HepG2 (cell line): ENCODE measurements around the gene CDX1. TPM values are rescaled to one million over a fixed set of nuclear protein-coding genes. Genes with fewer than 3 reads are reported as not detected.

Experiments
- ATAC-seq: fragments of 200-7000 bp; cut with Tn5 transposase; 3 replicates; pipeline ENCODE4 v1.9.1; 2020; ENCODE audit warnings: mild to moderate bottlenecking, moderate library complexity
- BruUV-seq: library from RNA; stranded (reverse); fragments of 400-500 nt; replicated peaks from 2 replicates; lab custom pipeline; 2021; lab: Mats Ljungman, UMichigan
- CTCF ChIA-PET: fragments of 300-600 bp; formaldehyde crosslinking; extraction: SDS; loops from one replicate; lab custom pipeline; 2021; ENCODE audit warnings: low total read pairs, inconsistent platforms, low intra/inter-chr PET ratio; lab: Yijun Ruan, JAX
- POLR2A ChIA-PET: fragments of 350-600 bp; sonication (Branson Sonifier 250); formaldehyde crosslinking; loops from one replicate; lab custom pipeline; 2020; ENCODE audit warnings: antibody characterized with exemption, inconsistent platforms; lab: Yijun Ruan, JAX
- DNase-seq: peaks from one replicate; pipeline ENCODE4 v3.0.0-alpha.2; 2015; ENCODE audit warnings: low spot score
- FAIRE-seq: peaks from 3 replicates; lab custom pipeline; 2011; peaks lifted over from hg19 to GRCh38; lab: Jason Lieb, UNC
- H2AFZ ChIP-seq: one replicate; pipeline ENCODE4 v1.6.1; 2011; ENCODE audit warnings: low read length, inconsistent platforms
- H3K27ac ChIP-seq: fragments of 300-600 bp; 3 replicates; pipeline ENCODE4 v1.8.0; 2011; ENCODE audit warnings: mixed run types, mild to moderate bottlenecking, mixed read lengths, low read length, inconsistent platforms; ENCODE audit not compliant: insufficient read depth; ENCODE audit errors: extremely low read length
- H3K27me3 ChIP-seq, 2 experiments: fragments of 200-600 bp in 1 of 2; 2 replicates in 1 of 2; 3 replicates in 1 of 2; pipeline versions ENCODE4 v1.6.0 to v1.8.0; 2011; ENCODE audit warnings: low read length in 2 of 2, mild to moderate bottlenecking in 2 of 2, moderate library complexity in 2 of 2, inconsistent platforms in 1 of 2; ENCODE audit not compliant: insufficient read depth in 2 of 2, control insufficient read depth in 1 of 2
- H3K36me3 ChIP-seq, 2 experiments: fragments of 200-600 bp in 1 of 2; replicated peaks in 1 of 2; 2 replicates in 1 of 2; 3 replicates in 1 of 2; pipeline versions ENCODE4 v1.5.1 to v1.8.0; 2011; ENCODE audit warnings: low read length in 2 of 2, inconsistent platforms in 1 of 2; ENCODE audit not compliant: insufficient read depth in 2 of 2, control insufficient read depth in 1 of 2
- H3K4me1 ChIP-seq: 2 replicates; pipeline ENCODE4 v1.5.1; 2012; ENCODE audit warnings: low read length, inconsistent platforms; ENCODE audit not compliant: insufficient read depth
- H3K4me2 ChIP-seq: 2 replicates; pipeline ENCODE4 v1.6.0; 2011; ENCODE audit warnings: low read depth, low read length, inconsistent platforms
- H3K4me3 ChIP-seq, 3 experiments: fragments of 200-600 bp in 1 of 3; sonication (generic), shearing (Covaris generic) in 1 of 3; replicated peaks in 1 of 3; 2 replicates each; pipeline ENCODE4 v1.5.1; 2011 to 2016; ENCODE audit warnings: low read length in 3 of 3, inconsistent platforms in 2 of 3, low read depth in 2 of 3, mild to moderate bottlenecking in 2 of 3, control low read depth in 1 of 3, mixed read lengths in 1 of 3; ENCODE audit not compliant: insufficient read depth in 1 of 3
- H3K79me2 ChIP-seq: one replicate; pipeline ENCODE4 v1.6.1; 2011; ENCODE audit warnings: low read length, inconsistent platforms; ENCODE audit not compliant: insufficient read depth
- H3K9ac ChIP-seq: 2 replicates; pipeline ENCODE4 v1.6.0; 2011; ENCODE audit warnings: mild to moderate bottlenecking, low read depth, low read length, inconsistent platforms; ENCODE audit not compliant: insufficient read depth
- H3K9me3 ChIP-seq: 2 replicates; pipeline ENCODE4 v1.5.1; 2012; ENCODE audit warnings: mild to moderate bottlenecking, low read length
- H4K20me1 ChIP-seq: 2 replicates; pipeline ENCODE4 v1.6.0; 2011; ENCODE audit warnings: inconsistent platforms, mild to moderate bottlenecking, low read length, moderate library complexity; ENCODE audit not compliant: insufficient read depth
- CBFB ChIP-seq: sonication (generic); formaldehyde crosslinking; IDR thresholded peaks from 2 replicates; pipeline ENCODE4 v1.4.0; 2020; ENCODE audit warnings: missing genetic modification reagents
- EP300 ChIP-seq, 3 experiments: sonication (generic) in 1 of 3; formaldehyde crosslinking in 1 of 3; IDR thresholded peaks; 2 replicates each; pipeline versions ENCODE4 v1.5.1 to v1.6.1; 2011 to 2020; ENCODE audit warnings: low read depth in 2 of 3, low read length in 2 of 3, borderline replicate concordance in 1 of 3, improper control_type of control experiment in 1 of 3, mild to moderate bottlenecking in 1 of 3, missing genetic modification reagents in 1 of 3, moderate library complexity in 1 of 3
- HMG20B ChIP-seq: conservative IDR thresholded peaks from 2 replicates; pipeline ENCODE4 v1.6.1; 2016; ENCODE audit warnings: missing genetic modification reagents, missing compliant biosample characterization
- SALL2 ChIP-seq: sonication (generic); formaldehyde crosslinking; IDR thresholded peaks from 2 replicates; pipeline ENCODE4 v1.8.1; 2023; ENCODE audit warnings: mild to moderate bottlenecking, missing genetic modification reagents, inconsistent platforms
- SOX6 ChIP-seq, 2 experiments: fragments of 450-650 bp in 1 of 2; sonication (generic) in 1 of 2; formaldehyde crosslinking in 1 of 2; IDR thresholded peaks; 2 replicates each; pipeline versions ENCODE4 v1.4.0 to v1.6.1; 2017 to 2020; ENCODE audit warnings: antibody characterized with exemption in 1 of 2, mild to moderate bottlenecking in 1 of 2, missing genetic modification reagents in 1 of 2
- ZMYM4 ChIP-seq: sonication (generic); formaldehyde crosslinking; IDR thresholded peaks from 2 replicates; pipeline ENCODE4 v1.8.1; 2023; ENCODE audit warnings: mild to moderate bottlenecking, missing genetic modification reagents
- ZNF24 ChIP-seq: fragments of 450-650 bp; IDR thresholded peaks from 2 replicates; pipeline ENCODE4 v1.6.1; 2017; ENCODE audit warnings: antibody characterized with exemption, mild to moderate bottlenecking
- ZNF75D ChIP-seq: sonication (generic); formaldehyde crosslinking; IDR thresholded peaks from 2 replicates; pipeline ENCODE4 v1.8.1; 2023; ENCODE audit warnings: missing genetic modification reagents, mild to moderate bottlenecking, borderline replicate concordance
- WGBS: methylation state at CpG from one replicate; pipeline ENCODE4 v1.1.6; 2017; ENCODE audit warnings: low lambda C conversion rate; 5-methylcytosine and 5-hydroxymethylcytosine counted together
- in situ Hi-C: cut with HindIII; loops from 2 replicates; pipeline ENCODE4 v1.10.0; 2017; ENCODE audit warnings: low pct_unique_long_range_greater_than_20kb; ENCODE audit not compliant: extremely low pct_ligation_motif_present
- intact Hi-C: fragments of 100-400 bp; cut with micrococcal nuclease; formaldehyde crosslinking; loops from one replicate; pipeline ENCODE4 v1.10.0; 2022; ENCODE audit not compliant: unreplicated experiment
- polyA plus RNA-seq, 8 experiments: library from polyadenylated mRNA; depleted of rRNA in 3 of 8; stranded (reverse) in 7 of 8; unstranded in 1 of 8; fragments of >200 nt; fragmentation: Illumina TruSeq in 4 of 8; extraction: Trizol in 4 of 8; gene quantifications; 2 replicates each; pipeline versions ENCODE4 v1.2.1 to v1.2.3, GENCODE V29; 2011 to 2016; ENCODE audit warnings: low read depth in 4 of 8, missing spikeins in 1 of 8, mixed read lengths in 1 of 8; ENCODE audit not compliant: insufficient read depth in 1 of 8
- total RNA-seq, 5 experiments: library from RNA; depleted of rRNA; stranded (reverse); fragments of >200 nt; fragmentation: Illumina TruSeq; extraction: Trizol; gene quantifications; 2 replicates each; pipeline ENCODE4 v1.2.3, GENCODE V29; 2016; ENCODE audit warnings: low read depth in 1 of 5
- TF ChIP-seq, protein P1 (sequence below): sonication (generic); formaldehyde crosslinking; IDR thresholded peaks from 2 replicates; pipeline ENCODE4 v1.4.0; 2020; ENCODE audit warnings: missing genetic modification reagents, borderline replicate concordance
- TF ChIP-seq, protein P2 (sequence below): sonication (generic); formaldehyde crosslinking; conservative IDR thresholded peaks from 2 replicates; pipeline ENCODE4 v1.8.1; 2023; ENCODE audit warnings: missing genetic modification reagents
- TF ChIP-seq, protein P3 (sequence below), 2 experiments: sonication (generic) in 1 of 2; formaldehyde crosslinking in 1 of 2; IDR thresholded peaks; 2 replicates each; pipeline versions ENCODE4 v1.5.1 to v1.6.1; 2011 to 2020; ENCODE audit warnings: borderline replicate concordance in 1 of 2, low read depth in 1 of 2, low read length in 1 of 2, mild to moderate bottlenecking in 1 of 2, missing genetic modification reagents in 1 of 2, moderate library complexity in 1 of 2
- TF ChIP-seq, protein P4 (sequence below): sonication (generic); formaldehyde crosslinking; IDR thresholded peaks from 2 replicates; pipeline ENCODE4 v1.8.1; 2023; ENCODE audit warnings: mild to moderate bottlenecking, missing genetic modification reagents, borderline replicate concordance

Gene CDX1
- total and polyA plus RNA-seq, 2 of the 13 experiments (the other 11 are each of a cell fraction or from before 2014, with no cell fraction given): not detected

DNA sequence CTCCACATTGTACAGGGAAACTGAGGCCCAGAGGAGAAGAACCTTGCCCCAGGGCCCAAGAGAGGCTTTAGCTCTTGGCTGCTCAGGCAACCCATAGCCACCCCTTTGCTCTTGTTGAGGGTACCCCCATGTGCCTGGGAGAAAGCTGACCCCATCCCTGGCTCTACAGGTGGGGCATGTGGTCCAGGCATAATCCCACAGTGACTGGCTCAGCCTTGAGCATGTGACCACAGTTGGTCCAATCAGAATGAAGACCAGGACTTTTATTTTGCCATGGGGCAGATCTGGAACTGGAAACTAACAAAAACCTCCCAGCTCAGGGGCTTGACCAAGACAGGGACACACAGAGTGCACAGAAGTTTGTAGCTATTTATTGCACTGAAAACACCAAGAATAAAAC, 52.6 kb downstream of the CDX1 start (continued):
- TF ChIP-seq, protein P1, sequence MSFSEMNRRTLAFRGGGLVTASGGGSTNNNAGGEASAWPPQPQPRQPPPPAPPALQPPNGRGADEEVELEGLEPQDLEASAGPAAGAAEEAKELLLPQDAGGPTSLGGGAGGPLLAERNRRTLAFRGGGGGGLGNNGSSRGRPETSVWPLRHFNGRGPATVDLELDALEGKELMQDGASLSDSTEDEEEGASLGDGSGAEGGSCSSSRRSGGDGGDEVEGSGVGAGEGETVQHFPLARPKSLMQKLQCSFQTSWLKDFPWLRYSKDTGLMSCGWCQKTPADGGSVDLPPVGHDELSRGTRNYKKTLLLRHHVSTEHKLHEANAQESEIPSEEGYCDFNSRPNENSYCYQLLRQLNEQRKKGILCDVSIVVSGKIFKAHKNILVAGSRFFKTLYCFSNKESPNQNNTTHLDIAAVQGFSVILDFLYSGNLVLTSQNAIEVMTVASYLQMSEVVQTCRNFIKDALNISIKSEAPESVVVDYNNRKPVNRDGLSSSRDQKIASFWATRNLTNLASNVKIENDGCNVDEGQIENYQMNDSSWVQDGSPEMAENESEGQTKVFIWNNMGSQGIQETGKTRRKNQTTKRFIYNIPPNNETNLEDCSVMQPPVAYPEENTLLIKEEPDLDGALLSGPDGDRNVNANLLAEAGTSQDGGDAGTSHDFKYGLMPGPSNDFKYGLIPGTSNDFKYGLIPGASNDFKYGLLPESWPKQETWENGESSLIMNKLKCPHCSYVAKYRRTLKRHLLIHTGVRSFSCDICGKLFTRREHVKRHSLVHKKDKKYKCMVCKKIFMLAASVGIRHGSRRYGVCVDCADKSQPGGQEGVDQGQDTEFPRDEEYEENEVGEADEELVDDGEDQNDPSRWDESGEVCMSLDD (CRISPR knock-in tag): no peak
- TF ChIP-seq, all 625 proteins: peak for 0

DNA sequence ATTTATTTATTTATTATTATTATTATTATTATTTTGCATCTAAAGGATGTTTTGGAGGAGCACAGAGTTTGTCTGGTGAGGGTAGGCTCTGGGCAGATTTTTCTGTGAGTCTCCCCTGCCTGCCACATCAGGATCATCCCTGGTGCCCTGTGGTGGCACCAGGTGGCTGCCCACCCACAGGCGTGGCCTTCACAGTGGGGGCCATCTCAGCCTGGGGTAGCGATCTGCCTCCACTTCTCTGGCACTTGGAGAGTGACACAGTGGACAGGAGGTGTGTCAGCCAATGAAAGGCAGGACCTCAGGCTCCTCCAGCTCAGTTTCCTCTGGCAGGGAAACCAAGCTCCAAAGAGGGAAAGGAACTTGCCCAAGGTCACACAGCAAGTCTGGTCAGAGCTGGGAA, 53.3 kb downstream of the CDX1 start:
- Histone ChIP-seq H3K9ac (no peak overlapping the region), H3K27me3 (peaks cover 1 to 52% of the 10 kb centered on the region in 2 experiments; a peak in 4 of 5 replicates), H3K36me3 (no peaks in the 10 kb centered on the region), H4K20me1 (no peaks in the 10 kb centered on the region), H3K9me3 (no peaks in the 10 kb centered on the region), H2AFZ (no peak overlapping the region), H3K4me2 (no peak overlapping the region), H3K27ac (no peak overlapping the region), H3K4me1 (peaks cover 18% of the 10 kb centered on the region), H3K4me3 (no peak overlapping the region), H3K79me2 (no peaks in the 10 kb centered on the region)
- no peak for DNase-seq
- POLR2A ChIA-PET: no interaction called here
- in situ Hi-C loops: loop anchor here (5.0 kb wide), 2 partner anchors 58 to 93 kb away; no protein-coding TSS in a partner anchor
- BruUV-seq: no TSS peak
- CTCF ChIA-PET: no interaction called here
- TF ChIP-seq ZMYM4 (CRISPR knock-in tag) (no peak), EP300 (IDR thresholded peaks at IDR 0.05; ENCODE audit: low read depth in 2 of 2, low read length in 2 of 2) (no peak), EP300 (CRISPR knock-in tag; IDR thresholded peaks at IDR 0.05; ENCODE audit: borderline replicate concordance) (no peak), SALL2 (CRISPR knock-in tag) (no peak), ZNF24 (no peak), ZNF75D (CRISPR knock-in tag) (no peak), SOX6 (IDR thresholded peaks at IDR 0.05) (no peak), SOX6 (CRISPR knock-in tag; IDR thresholded peaks at IDR 0.05) (no peak), CBFB (CRISPR knock-in tag) (no peak), HMG20B (no peak)
- TF ChIP-seq, protein P2, sequence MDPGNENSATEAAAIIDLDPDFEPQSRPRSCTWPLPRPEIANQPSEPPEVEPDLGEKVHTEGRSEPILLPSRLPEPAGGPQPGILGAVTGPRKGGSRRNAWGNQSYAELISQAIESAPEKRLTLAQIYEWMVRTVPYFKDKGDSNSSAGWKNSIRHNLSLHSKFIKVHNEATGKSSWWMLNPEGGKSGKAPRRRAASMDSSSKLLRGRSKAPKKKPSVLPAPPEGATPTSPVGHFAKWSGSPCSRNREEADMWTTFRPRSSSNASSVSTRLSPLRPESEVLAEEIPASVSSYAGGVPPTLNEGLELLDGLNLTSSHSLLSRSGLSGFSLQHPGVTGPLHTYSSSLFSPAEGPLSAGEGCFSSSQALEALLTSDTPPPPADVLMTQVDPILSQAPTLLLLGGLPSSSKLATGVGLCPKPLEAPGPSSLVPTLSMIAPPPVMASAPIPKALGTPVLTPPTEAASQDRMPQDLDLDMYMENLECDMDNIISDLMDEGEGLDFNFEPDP: no peak
- TF ChIP-seq, protein P3, sequence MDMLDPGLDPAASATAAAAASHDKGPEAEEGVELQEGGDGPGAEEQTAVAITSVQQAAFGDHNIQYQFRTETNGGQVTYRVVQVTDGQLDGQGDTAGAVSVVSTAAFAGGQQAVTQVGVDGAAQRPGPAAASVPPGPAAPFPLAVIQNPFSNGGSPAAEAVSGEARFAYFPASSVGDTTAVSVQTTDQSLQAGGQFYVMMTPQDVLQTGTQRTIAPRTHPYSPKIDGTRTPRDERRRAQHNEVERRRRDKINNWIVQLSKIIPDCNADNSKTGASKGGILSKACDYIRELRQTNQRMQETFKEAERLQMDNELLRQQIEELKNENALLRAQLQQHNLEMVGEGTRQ (IDR thresholded peaks at IDR 0.05; ENCODE audit: low read depth, low read length): no peak
- TF ChIP-seq, protein P3 (CRISPR knock-in tag; IDR thresholded peaks at IDR 0.05; ENCODE audit: borderline replicate concordance): no peak
- TF ChIP-seq, protein P4, sequence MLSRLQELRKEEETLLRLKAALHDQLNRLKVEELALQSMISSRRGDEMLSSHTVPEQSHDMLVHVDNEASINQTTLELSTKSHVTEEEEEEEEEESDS (CRISPR knock-in tag): no peak
- 0% methylated on average over 2 of the region's 2 CpGs for WGBS
- no peak for FAIRE-seq
- ATAC-seq: no peak
- intact Hi-C loops: no loop called here
